Measurements from ENCODE around the gene ATN1.

DNA sequence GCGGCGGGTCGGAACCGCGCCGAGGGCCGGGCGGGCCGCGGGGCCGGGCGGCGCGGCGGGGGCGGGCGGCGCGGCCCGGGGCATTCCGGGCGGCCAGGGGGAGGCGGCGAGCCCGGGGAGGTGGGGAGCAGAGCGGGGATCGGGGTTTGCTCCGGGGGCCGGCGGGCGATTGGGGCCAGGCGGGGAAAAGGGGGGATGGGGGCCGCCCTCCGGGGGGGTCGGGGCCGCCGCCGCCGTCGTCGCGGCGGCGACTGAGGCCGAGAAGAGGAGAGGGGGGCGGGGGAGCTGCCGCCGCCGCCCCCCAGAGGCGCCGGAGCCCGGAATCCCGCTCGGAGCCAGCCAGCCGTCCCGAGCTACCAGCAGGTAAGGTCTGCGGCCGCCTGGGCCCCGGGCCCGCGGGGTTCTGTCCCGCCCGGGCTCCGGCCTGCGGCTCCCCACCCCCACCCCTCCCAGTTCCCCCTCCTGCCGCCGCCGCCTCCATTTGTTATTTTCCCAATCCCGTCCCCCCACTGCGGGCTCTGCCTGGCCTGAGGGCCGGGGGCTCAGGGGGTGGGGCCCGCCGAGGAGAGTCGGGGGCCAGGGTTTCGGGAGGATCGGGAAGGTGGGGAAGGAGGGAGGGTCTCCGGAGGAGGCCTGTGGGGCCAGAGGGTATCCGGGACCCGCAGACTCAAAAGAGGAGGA, 403 bp downstream of the ATN1 start:
- TF ChIP-seq EZH2 (IDR thresholded peaks at IDR 0.05) (no peak), POLR2AphosphoS5 (IDR thresholded peaks at IDR 0.05; ENCODE audit: borderline replicate concordance, low read depth, low read length) (no peak), FOXP2 (optimal IDR thresholded peaks at IDR 0.05; ENCODE audit: control extremely low read depth, extremely low read length, insufficient read depth) (no peak)

Data from SK-N-MC (cell line).